HG03558 (cell line): ENCODE measurements around the gene LMO4.

Experiments used
- ATAC-seq: cut with Tn5 transposase; IDR thresholded peaks from one replicate; pipeline ENCODE4 v1.9.1; 2021; ENCODE audit warnings: moderate number of reproducible peaks; ENCODE audit not compliant: unreplicated experiment; ENCODE audit errors: extremely low read depth

LMO4 gene

GRCh38 chr1:87356591-87356990 is 27.9 kb downstream of the LMO4 start:
- ATAC-seq = no peak

GRCh38 chr1:87358219-87358618 is 29.5 kb downstream of the LMO4 start:
- no peak for ATAC-seq

- no peak for ATAC-seq
Observed at GRCh38 chr1:87359586-87359985, 30.9 kb downstream of the LMO4 start.

- ATAC-seq = no peak
Observed at GRCh38 chr1:87362063-87362833, 33.6 kb downstream of the LMO4 start.

GRCh38 chr1:87362834-87363426 is 34.2 kb downstream of the LMO4 start:
- ATAC-seq = no peak

GRCh38 chr1:87367549-87367948 is 38.9 kb downstream of the LMO4 start:
- ATAC-seq = no peak

GRCh38 chr1:87368907-87369306 is 40.2 kb downstream of the LMO4 start:
- no peak for ATAC-seq

- ATAC-seq = no peak
Observed at GRCh38 chr1:87369736-87370478, 41.2 kb downstream of the LMO4 start.

GRCh38 chr1:87370544-87370943 is 41.9 kb downstream of the LMO4 start:
- ATAC-seq = no peak

GRCh38 chr1:87379306-87379705 is 50.6 kb downstream of the LMO4 start:
- ATAC-seq = no peak

- ATAC-seq = no peak
Observed at GRCh38 chr1:87386217-87386790, 57.6 kb downstream of the LMO4 start.

GRCh38 chr1:87388411-87388810 is 59.7 kb downstream of the LMO4 start:
- no peak for ATAC-seq

GRCh38 chr1:87389011-87389410 is 60.3 kb downstream of the LMO4 start:
- no peak for ATAC-seq

GRCh38 chr1:87389546-87389945 is 60.9 kb downstream of the LMO4 start:
- no peak for ATAC-seq

GRCh38 chr1:87392248-87393192 is 63.8 kb downstream of the LMO4 start:
- no peak for ATAC-seq

- ATAC-seq = no peak
Observed at GRCh38 chr1:87393445-87394085, 64.9 kb downstream of the LMO4 start.

- no peak for ATAC-seq
Observed at GRCh38 chr1:87394513-87394912, 65.8 kb downstream of the LMO4 start.

- ATAC-seq = no peak
Observed at GRCh38 chr1:87394982-87395381, 66.3 kb downstream of the LMO4 start.
